ENCODE results near the gene SLCO2A1.

The SLCO2A1 gene

DNA sequence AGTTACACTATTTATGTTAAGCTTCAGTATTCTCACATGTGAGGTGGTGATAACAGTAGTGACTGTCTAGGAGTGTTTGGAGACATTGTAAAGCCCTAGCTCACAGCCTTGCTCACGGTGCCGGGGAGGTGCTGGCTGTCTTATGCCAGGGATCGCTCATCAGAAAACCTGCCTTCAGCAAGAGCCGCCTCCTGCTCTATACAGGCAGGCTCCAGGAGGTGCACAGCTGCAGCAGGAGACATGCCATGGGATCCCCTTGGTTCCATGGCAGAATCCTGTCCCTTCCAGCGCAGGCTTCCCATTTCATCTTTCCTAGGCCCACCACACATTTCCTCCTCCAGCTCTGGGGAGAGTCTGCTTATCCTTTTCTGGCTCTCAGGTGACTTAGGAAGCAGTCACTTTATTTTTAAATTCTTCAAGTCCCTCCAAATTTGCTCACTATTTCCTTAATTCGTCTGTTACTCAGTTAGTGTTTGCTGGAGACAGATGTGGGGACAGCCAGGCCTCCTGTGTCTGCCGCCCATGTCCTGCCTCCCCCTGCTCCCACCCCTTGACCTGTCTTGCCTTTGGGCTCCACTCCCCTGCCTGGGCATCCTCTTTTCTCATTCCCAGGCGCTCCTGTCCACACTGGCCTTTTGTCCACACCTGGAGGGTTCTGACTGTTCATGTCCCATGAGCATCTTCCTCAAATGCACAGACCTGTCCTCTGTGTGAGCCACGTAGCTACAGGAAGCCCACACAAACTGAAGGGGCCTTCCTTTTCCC is 31.7 kb downstream of the SLCO2A1 start:
- DNase-seq: no peak

DNA sequence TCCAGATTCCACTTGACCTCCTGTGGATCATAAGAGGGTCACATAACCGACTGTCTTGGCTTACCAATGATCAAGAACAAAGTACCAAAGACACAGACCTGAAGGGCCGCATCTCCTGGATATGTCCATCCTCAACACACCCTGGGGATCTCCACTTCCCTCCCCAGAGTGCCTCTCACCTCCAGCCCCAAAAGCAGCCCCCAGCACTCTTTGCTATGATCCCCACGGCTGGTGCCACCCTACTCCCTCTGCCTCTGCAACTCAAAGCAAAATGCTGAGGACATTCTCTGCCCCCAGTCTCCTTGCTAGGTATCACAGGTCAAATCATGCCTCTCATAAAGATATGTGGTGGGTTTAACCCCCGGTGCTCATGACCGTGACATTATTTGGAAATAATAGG is 32.7 kb downstream of the SLCO2A1 start:
- DNase-seq: no peak

DNA sequence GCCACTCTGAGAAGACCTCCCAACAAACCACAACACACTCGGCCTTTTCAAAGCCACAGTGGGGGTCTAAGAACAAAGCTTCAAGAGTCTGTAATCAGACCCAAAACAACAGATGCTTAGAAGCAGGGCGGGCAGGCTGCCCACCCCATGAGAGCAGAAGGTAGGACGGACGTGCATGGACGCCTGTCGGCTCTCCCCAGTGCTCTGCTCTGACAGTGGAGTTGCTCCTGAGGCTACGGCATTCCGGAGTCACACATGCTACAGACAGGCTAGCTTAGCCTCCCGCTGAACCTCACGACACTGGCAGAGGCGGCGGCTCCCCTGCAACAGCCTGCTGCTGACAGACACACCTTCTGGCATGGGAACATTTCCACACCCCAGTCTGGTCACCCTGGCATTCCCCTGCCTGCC is 33.5 kb downstream of the SLCO2A1 start:
- no peak for DNase-seq

DNA sequence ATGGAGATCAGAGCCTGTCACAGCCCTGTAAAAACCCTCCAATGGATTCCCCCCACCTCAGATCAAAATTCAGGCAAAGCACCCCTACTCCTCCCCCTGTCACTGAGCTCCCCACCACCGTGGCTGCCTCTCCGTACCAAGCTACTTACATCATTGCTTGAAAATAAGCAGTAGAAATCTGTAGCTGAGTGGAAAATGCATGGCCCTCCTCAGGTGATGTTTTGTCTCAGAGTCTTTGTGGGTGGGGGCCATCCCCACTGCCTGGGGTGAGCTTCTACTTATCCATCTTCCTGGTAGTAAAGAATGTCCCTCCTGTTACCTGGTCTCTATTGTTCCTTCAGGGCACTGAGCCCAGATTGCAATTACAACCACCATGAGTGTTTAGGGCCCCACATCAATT is 34.5 kb downstream of the SLCO2A1 start:
- no peak for DNase-seq

DNA sequence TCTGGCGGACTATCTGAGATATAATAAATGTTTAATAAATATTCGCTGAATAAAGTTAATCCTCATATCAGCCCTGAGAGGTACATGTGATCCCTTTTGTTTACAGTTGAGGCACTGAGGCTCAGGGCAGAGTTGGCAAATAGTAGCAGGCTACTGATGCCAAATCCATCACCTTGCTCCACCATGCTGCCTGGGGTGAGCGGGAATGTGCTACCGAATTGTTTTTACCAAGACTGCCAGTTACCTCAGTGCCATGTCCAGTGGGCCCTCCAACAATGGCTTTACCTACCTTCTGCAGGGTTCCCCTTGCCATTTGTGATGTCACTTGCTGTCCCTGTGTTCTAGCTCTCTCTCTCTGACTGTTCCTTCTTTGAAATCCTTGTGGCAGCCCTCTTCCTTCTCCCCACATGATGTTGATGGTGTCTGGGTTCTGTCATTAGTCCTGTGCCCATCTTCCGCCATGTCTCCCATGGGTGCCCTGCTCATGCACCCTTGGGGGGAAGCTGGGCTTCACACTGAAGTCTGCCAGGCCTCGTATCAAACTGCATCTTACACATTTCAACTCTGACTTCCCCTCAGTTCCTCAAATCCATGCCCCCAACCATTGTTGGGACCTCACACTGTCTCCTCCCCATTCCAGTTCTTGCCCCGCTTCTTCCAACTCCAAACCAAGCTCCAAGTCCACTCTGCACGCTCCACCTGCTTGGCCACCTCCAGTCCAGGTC is 35.4 kb downstream of the SLCO2A1 start:
- no peak for DNase-seq

DNA sequence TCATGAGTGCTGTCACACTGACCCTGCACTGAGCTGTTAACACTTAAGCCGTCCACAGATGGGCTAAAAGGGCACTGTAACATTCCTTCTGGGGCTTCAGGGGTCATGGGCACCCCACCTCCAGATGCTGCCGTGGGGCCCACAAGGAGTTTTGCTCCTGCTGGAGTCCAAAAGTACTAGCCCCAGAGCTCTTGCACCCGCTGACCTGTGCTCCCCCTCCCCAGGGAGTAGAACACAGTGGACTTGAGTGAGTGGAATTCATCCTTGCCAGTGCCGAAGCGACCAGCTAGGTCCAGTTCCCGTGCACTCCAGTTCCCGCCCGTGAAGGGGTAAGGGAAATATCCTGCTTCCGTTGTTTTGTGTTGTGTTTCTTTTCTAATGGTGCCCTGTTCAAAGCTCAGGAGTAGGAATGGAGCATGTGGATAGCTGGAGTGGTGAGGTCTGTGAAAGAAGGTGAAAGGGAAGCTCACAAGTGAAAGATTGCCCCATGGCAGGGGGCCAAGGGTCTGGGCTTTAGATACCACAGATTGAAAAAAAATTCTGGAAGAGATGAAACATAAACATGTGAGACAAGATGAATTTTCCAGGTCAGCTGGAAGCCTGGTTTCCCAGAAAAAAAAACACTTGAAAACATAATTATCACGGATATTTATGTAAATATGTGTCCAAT is 36.6 kb downstream of the SLCO2A1 start:
- no peak for DNase-seq

DNA sequence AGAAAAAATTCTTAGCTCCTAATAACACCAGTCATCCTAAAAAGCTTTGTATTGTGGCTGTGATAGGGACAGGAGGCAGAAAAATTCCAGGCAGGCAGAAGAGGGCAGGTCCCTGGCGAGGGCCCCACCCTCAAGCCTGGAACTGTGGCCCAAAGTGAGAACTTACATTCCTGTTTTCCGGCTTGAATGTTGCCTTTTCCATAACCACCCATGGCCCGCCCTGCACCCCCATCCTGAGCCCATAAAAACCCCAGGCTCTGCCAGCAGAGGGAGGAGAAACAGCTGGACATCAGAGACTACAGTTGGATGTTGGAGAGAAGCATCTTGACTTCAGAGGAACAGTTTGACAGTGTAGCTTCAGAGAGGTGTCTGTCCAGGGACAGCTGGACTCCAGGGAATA is 37.3 kb downstream of the SLCO2A1 start:
- DNase-seq: no peak

DNA sequence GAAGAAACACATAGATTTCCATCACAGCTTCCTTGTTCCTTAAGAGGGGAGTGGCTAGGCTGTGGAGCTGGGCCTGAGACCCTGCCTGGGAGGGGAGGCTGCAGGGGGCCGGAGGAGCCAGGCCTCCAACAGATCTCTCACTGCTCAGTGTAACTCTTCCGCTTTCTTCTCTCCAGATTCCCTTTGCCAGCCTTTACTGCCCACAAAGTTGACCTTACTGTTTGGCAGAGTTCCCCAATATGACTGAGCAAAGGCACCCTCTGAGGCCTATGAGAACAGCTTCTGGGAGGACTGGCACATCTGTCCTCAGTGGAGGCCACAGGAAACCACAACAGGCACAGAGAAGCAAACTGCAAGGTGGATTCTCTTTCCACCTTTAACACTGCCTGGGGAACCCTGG is 38.1 kb downstream of the SLCO2A1 start:
- DNase-seq: peak in 1 of 2 donors; percentile 10

DNA sequence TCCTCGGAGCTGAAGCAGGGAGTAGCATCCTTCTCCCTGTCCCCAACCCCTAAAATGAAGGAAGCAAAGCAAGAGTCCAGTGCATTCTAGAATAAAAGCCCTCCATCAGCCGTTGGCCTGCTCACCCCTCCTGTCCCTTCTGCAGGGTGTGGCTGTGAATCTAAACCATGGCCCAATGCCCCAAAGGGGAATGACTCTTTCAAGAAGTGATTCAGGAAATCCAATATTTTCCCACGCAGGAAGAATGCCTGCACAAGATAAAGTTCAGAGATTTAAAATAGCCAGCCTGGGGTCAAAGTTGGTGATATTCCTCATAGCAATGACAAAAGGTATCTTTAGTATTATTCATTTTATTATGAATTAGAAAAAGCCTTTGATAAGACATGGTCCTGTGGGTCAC is 38.5 kb downstream of the SLCO2A1 start:
- DNase-seq: no peak

DNA sequence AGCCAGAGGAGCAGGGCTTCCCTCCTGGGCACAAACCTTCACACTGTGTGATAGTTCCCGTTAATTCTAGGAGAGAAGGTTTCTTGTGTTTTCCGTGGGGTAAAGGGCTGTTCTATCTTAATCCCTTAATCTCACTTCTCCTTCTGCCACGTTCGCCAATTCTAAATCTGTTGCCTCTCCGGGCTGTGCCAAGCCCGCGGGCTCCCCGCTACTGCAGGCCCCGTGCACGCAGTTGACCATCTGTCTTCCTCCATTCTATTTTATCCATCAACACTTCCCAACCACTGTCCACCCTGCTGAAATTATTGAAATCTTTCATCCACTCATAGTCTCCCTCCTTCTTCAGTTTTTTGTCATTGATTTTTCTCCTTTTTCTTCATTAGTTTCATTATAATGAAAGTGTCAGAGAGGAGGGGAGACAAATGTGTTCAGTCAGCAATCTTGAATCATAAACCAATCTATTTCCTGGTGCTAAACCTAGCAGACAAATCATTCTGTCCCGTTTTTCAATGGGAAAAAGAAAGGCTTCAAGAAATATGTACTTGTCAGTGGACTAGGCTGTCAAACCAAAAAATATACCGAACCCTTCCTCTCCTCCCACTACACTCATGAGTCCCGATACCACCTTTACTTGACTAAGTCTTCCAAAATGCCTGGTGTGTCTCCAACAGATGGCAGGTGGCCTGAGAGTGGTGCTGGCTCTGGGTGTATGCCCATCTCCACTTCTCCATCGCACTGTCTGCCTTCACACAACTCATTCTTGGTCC is 39.6 kb downstream of the SLCO2A1 start:
- DNase-seq: no peak

DNA sequence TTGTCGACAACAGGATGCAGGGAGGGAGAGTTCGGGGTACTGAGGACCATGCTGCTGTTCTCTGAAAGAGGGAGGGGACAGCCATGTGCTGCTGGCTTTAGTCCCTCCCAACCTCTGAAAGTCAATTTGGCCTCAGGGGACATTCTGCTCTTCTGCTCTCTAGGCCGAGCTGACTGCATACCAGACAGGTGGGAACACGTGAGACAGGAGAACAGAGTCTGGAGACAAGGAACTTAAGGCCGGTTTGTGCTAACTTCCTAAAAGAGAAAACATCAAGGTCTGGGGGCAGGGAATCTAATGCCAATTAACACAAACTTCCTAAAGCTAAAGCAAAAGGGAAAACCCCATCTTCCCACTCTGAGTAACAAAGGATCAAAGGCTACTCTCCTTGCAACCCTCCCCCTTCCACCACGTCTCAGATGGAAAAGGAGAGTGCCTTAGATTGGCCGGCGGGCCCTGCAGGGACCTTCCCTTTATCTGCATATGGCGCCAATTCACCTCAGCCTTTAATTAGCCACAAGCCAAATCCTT is 41.0 kb downstream of the SLCO2A1 start:
- DNase-seq: no peak

DNA sequence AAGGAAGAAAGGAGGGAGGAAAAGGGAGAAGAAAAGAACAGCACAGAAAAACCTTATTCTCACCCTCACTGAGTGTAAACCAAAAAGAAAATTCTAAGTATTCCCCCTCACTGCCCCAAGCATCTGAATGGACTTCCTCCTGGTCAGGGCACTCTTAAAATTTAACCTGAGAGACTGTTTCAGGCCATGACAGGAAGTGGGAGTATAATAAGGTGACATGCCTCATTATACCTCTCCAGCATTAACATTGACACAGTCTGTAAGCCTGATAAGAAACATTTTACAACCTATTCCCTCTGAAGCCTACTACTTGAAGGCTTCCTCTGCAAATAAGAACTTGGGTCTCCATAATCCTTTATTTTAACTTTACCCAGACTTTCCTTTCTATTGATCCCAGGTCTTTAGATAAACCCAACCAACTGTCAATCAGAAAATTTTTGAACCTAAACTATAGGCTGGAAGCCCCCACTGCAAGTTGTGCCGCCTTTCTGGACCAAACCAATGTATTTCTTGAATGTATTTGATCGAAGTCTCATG is 41.7 kb downstream of the SLCO2A1 start:
- no peak for DNase-seq

DNA sequence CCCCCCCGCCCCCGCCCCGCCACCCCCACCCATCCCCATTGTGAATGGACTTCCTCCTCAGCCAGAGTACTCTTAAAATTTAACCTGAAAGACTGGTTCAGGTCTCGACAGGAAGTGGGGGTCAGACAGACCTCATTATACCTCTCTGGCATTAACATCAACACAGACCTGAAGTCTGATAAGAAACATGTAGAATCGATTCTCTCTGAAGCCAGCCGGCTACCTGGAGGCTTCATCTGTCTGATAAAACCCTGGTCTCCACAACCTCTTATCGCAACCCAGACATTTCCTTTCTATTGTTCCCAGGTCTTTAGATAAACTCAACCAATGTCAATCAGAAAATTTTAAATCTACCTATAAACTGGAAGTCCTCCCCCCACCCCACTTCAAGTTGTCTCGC is 42.6 kb downstream of the SLCO2A1 start:
- DNase-seq: no peak

DNA sequence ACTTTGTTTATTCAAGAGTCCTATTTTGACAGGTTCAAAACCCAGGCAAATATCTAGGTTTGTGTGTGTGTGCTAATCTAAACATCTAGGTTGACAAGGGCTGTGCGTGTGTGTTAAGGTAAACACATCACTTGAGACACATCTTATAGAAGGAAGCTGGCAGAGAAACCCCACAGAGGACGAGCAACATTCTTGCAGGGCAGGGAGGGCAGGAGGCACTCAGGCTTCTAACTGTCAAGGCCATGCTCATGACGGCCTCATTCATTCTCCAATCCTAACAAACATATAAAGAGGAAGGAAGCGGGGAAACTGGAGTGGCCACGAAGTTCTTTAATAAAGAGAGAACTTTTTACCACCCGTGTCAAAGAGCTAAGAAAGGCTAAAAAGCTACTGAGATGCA is 43.4 kb downstream of the SLCO2A1 start:
- no peak for DNase-seq

DNA sequence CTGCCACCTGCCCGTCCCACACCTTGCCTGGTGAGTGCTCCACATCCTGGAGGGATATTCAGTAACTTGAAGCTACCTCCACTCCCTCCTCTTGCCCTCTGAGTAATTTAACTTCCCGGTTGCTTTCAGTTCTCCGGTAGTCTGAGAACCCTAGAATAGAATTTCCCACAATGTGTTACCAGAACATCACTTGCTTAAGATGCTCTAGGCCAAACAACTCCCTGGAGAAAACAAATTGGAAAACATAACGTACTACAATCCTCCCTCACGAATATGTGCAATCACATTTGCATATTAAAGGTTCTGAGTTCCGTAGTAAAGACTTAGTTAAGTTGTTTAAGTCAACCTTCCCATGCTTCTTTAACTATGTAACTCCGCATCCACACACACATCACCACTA is 44.8 kb downstream of the SLCO2A1 start:
- no peak for DNase-seq

DNA sequence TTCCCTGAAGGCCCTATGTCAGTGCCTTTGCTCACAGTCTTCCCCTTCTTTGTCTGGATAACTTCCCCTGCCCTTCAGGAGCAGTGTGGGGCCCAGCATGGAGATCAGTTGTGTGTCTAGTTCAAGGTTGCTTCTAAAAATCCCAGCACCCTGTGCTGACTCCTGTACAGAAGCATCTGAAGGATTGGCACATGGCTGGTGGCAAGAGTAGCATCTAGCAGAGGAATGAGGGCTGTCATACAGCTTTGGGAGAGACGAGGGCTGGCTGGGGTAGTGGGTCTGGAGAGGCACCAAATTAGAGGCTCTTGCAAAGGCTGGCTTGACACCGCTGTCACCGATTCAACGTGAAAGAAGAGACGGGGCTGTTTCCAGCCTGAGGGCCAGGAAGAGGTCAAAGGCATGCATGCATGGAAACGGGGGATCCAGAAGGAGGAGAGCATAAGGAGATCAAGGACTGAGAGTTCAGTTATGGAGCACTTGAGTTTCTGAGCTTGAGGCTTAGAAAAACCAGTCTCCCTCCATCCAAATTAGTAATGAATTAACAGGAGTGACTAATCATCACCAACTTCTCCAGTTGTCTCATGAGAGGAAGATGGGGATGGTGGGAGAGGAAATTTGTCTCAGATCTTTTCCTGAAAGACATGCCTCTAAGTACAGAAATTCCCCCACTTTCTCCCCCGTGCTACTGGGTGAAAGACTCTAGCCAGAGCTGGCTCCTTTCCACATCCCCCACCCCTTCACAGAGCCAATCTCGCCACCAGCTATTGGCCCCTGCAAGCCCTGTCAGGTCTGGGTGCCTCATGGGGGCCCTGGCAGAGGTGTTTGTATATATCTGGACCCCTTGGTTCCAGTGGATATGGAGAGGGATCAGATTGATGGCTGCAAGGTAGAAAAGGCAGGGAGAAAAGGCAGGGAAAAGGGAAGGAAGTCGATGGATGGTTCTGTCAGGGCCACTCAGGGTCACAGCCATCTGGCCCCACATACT is 45.9 kb downstream of the SLCO2A1 start:
- DNase-seq: no peak

DNA sequence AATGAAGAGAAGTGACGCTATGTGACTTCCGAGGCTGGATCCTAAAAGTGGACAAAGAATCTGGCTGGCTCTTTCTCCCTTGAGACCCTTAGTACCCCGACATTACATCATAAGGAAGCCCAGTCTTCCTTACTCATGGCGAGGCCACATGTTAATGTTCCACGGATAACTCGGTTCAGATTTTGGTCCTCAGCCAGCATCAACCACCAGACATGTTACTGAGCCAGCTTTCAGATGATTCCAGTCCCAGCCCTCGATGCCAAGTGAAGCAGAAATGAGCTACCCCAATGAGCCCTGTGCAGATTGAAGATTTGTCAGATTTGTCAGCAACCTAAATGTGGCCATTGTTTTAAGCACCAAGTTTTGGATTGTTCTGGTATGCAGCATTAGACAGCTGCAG is 46.6 kb downstream of the SLCO2A1 start:
- no peak for DNase-seq

DNA sequence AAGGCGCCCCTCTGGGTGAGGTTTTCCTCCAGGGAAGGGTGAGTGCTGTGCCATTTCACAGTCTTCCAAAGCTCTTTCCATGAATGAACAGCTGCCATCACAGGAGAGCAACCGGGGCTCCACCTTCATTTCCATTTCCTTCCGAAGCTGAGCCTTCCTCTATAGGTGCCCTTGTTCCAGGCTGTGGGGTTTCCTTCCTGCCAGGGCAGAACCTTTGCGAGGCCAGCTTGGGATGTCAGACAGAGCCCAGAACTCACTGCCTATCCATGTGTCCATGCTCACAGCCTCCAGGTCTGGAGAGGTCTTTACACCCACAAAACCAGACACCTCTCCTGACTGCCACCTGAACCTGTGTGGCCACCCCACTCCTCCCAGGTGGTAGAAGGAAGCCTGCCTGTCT is 49.2 kb downstream of the SLCO2A1 start:
- DNase-seq: no peak

DNA sequence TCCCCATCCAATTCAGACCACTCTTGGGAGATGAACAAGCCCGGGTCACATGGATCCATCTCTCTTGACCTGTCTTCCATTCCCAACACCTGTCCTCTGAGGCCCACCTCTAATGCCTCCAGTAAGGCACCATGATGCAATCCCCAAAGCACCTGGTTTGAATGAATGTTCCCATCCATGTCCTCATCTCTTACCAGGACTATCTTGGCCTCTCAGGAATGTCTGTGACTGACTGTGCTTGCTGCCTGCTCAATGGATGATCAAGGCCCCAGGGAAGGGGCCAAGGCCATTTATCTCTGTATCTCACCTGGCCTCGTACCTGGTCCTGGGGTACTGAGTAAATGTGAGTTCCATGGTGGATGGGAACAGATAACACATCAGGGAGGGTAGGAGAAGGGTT is 49.7 kb downstream of the SLCO2A1 start:
- DNase-seq: no peak

DNA sequence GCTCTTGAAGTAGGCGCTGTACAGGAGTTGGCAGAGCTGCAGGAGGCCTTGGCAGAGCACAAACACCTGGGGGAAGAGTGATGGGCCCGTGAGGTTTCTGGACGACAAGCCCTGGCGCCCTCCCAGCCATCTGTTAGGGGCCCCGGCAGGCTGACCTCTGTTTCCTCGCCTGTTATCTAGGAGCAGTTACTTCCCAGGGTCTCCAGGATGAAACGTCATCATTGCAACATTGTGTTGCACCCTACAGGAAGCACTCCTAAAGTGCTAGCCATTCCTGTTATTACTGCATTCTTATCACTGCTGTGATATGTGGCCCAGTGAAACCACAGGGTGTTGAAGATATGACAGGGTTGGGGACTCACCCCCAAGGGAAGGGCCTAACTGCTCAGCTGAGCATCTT is 50.2 kb downstream of the SLCO2A1 start:
- DNase-seq: no peak

DNA sequence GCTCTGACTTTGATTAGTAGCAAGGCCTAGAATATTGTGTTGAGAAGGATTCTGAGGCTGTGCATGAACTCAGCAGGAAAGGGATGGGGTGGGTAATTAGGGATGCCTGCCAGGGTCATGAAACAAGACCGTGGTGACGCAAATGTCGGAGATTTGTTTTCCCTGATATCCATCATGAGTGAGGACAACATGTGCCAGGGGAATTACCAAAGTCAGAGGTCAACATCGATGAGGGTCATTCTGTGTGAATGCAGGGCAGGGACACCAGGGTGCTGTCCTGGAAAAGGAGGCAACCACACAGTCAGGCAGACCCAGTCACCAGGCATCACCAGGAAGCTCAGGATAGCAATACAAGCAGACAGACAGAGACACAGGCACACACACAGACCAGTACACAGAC is 52.2 kb downstream of the SLCO2A1 start:
- DNase-seq: no peak
